Measurements from ENCODE around the gene CDH13.

Gene CDH13

DNA sequence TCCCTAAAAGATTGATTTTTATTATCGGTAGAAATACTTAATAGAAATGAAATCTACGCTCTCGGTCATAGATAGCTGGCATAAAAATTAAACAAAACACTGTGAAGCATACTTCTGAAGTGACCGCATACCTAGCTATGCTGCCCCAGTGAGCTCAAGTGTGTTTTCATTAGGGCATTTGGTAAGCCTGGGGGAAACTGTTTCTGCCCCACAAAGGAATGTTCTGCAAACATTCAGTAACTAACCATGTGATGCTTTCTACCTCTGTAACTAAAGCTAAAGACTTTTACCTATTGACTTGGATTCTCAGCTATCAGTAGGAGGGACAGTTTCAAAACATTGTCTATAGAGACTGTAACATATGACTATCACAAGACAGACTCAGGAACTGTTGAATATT, 1087.5 kb downstream of the CDH13 start:
- DNase-seq = no peak

DNA sequence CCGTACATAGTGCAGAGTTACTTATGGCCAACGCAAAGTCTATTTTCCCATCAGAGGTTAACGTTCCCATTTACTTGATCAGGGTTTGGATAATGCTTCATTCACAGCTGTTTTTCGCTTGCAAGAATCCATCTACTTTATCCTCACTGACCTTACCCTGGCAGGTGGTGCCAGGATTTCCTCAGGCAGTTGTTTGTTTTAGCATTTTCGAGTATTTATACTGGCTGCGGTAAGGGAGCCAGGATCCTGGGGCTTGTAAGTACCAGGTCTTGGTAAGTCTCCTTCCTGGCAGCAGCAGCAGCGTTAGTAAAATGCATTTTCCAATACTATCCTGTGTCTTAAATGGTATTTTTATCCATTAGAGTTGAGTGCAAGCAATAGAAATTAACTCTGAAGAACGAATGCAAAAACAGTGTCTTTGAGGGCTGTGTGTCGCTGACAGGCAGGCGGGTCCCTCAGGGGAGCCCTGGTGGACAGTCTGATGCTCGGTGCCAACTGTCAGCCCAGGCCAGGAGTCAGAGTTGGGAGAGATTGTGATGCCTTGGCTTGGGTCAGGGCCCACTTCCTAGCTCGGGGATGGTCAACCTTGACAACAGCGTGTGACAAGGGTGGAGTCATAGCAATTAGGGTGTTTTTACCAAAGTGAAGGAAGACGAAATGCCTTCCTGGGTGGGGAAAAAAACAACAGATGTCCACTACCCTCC, 1088.6 kb downstream of the CDH13 start:
- no peak for DNase-seq

DNA sequence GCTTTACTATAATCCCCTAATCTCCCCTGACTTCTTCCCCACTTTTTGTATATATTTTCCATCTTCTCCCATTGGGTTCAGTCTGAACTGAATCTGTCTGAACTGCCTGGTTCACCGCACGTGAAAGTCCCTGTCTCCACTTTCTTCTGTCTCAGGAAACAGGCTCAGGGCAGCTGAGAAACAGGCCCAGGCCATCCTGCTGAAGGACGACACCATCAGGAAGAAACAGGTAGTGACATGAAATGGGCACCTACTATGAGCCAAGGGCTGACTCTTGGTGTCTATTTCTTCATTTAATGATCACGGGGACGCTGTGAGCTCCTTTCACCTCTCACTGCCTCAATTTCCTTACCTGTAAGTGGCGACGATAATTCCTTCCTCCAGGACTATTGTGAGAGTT, 1090.5 kb downstream of the CDH13 start:
- DNase-seq = no peak

DNA sequence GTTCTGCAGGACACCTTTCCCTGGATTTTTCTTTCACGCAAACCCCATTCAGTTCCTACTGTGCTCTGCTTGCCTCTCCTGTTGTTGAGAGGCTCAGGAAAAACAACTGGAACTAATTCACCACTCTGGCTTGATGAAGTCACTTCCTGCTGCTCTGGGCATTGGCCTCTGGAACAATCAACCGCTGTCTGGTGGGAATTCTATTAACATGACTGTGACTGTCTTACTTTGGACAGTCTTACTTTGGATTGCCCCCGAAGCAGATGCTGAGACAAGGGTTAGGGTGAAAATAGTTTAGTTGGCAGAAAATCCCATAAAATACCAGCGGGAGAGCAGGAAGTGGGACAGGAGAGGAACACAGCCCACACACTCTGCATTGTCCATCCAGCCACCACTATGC, 1091.0 kb downstream of the CDH13 start:
- no peak for DNase-seq

DNA sequence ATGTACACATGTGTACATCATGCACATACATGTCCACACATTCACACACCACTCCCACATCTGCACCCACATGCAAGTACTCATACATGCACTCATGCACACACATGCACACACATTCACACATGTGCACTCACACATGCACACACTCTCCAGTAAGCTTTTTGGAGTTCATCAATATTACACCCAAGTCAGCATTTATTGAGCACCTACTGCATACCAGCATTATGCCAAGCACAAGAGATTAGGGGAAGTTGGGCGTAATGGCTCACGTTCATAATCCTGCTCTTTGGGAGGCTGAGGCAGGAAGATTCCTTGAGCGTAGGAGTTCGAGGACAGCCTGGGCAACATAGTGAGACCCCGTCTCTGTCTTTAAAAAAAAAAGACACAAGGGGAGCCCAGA, 1093.4 kb downstream of the CDH13 start:
- DNase-seq = no peak

DNA sequence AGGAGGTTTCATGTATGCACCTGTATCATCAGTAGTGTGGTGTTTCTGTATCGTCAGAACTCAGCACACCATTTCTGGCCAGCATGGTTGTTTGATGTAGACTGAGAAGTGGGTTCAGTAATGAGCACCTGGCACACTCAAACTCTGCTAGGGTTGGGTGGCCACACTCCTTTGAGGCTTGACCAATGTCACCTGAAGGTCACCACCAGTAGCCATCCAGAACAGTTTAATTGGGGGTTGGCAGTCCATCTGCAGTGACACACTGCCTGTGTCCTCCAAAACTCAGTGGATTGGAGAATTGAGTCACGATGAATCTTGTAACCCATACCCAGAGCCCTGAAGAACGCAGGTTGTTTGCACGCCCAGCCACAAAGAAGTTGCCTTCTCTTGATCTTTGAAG, 1094.2 kb downstream of the CDH13 start:
- no peak for DNase-seq

DNA sequence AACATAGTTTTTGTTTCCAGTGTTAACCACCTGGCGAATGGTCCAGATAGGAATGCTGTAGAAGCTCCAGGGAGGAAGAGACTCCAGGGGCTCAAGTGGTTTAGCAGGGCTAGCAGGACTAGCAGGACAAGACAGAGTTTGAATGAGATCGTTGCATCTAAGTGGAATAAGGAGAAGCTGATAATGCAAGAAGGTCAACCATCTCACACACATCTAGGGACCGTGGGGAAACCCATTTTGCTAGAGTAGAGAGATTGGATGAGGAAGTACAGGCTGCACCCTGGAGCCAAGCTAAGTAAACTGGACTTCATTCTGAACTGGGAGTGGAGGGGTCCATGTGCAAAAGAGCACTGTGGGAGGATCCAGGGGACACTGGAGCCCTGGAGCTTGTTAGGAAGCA, 1094.9 kb downstream of the CDH13 start:
- no peak for DNase-seq

DNA sequence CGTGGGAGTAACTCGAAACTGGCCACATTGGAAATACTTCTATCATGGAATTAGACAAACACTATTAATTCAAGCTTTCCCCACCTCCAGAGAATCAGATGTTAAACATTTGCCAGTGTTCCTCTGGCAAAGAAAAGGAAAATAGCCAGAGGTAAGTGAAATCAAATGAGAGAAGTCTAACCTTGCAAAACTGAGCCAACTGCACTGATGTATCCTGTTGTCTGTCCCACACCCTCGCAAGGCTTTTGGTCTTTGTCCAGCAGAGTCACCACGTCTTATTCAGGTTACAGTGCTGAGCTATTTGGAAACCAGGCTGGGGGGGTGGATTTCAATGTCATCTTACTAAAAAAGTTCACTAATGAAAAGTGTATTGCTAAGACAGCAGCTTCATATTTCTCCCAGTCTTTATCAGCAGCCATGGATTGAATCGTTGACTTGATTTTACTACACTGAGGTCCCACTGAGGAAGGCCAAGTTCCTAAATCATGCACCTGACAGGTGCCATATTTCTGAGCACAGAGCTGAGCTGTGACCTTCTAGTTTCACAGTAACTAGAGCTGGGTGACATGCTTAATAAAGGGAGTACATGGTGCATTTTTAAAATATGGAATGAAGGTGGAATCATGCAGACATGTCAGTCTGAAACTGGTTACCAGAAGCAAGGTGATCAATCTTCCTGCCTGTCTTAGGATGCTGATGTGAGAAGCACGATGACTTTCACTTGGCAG, 1095.9 kb downstream of the CDH13 start:
- no peak for DNase-seq

DNA sequence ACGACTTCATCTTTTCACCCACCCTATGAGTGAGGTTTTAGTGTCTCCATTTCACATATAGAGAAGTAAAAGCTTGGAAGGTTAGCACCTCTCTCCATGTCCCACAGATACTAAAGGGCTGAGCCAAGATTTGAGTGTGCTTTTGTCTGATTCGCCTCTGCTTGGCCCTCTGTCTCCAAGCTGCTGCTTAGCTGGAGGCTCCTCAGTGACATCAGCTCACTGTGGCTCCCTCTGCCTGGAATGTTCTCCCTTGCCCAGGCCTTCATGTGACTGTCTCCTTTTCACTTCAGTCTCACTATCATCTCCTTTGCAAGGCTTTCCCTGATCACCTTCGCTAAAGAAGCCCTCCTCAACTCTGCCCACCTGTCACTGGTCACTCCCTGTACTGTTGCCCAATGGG, 1096.5 kb downstream of the CDH13 start:
- DNase-seq = no peak

DNA sequence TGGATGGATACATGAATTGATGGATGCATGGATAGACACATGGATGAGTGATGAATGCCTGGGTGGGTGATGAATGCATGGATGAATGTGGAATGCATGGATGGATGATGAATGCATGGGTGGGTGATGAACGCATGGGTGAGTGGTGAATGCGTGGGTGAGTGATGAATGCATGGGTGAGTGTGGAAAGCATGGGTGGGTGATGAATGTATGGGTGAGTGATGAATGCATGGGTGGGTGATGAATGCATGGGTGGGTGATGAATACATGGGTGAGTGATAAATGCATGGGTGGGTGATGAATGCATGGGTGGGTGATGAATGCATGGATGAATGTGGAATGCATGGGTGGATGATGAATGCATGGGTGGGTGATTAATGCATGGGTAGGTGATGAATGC, 1097.1 kb downstream of the CDH13 start:
- DNase-seq = no peak

DNA sequence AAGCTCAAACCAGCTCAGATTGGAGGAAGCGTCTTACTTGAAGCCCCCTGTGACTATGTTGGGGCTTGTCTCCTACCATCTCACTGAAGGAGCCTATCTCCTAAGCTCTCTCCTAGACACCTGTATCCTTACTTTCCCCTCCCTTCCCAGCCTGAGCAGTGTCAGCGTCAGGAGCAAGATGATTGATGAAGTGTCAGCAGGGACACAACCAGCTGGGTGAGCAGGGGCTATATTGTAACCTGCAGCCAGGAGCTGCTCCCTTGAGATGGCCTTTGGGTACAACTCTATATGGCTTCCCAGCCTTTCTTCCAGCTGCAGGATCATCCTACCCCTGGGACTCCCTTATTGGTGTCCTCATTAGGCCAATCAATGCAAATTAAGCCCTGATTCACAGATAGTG, 1097.8 kb downstream of the CDH13 start:
- no peak for DNase-seq

DNA sequence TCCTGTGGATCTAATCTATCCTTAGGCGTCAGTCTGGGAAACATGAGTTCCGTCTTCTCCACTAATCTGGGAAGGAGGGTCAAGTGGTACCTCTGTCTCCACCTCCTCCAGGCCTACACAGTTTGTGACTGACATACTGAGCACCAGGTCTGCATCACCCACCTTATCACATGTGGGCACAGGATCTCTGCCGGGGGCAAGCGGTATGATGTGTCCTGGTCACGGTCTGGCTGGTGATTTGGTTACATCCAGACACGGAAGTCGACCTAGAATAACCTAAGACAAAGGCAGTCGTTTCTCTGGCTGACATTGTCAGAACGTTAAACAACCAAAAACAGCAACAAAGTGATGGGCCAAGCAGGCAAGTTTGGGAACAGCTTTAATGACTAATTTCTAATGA, 1098.5 kb downstream of the CDH13 start:
- no peak for DNase-seq

DNA sequence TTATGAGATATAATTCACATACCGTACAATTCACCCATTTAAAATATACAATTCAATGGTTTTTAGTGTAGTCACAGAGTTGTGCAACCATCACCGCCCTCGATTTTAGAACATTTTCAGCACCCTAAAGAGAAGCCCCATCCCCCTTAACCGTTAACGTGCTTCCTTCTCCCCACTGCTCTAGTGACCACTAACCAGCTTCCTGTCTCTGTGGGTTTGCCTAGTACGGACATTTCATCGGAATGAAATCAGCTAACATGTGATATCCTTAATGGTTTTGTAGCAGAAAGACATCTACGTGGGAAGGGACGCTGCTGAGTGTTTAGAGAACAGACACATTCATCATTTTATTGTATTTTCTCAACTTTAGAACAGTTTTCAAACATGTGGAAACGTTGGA, 1100.2 kb downstream of the CDH13 start:
- DNase-seq = no peak

DNA sequence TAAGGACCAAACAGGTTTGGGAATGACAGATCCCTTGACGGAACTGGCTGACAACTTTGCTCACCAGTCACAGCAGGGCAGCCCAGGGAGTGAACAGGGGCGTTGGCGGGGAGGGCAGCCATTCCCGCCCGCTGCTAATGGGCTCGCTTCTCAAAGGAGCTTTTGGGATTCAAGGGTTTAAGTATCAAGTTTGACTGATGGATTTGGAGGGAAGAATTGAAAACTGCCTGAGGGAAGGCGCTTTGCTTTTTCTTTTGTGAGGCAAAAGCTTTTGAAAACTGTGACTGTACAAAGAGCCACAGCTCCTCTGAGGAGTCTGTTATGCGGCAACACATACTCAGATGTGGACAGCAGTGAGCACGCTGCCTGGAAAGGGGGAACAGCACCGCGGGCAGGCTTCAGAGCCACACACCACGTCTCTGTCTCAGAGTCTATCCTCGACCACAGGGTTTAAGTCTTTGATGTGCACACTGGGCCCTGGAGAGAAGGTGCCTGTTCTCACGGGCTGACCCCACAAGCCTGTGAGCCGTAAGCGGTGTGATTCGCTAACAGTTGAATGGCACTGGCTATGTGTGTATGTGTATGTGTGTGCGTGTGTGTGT, 1101.1 kb downstream of the CDH13 start:
- DNase-seq = no peak

DNA sequence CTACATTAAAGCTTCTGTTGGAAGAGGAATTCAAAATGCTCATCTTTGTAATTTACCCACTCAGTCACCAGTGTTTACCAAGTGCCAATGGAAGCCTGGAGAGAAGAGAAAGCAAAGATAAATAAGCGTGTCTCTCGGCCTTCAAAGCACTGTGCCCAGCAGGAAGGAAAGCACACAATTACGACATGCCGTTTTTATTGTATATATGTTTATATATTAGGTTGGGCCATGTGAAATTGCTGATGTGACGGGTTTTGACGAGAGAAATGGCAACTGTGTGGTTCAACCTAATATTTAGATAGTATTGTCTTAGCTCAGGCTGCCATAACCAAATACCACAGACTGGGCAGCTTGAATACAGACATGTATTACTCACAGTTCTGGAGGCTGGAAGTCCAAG, 1101.7 kb downstream of the CDH13 start:
- DNase-seq = no peak

DNA sequence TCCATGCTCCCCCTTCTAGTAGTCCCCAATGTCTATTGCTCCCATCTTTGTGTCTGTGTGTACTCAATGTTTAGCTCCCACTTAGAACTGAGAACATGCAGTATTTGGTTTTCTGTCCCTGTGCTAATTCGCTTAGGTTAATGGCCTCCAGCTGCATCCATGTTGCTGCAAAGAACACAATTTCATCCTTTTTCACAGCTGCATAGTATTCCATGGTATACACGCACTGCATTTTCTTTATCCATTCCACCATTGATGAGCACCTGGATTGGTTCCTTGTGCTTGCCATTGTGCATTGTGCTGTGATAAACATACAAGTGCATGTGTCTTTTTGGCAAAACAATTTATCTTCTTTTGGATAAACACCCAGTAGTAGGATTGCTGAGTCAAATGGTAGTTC, 1104.0 kb downstream of the CDH13 start:
- no peak for DNase-seq

DNA sequence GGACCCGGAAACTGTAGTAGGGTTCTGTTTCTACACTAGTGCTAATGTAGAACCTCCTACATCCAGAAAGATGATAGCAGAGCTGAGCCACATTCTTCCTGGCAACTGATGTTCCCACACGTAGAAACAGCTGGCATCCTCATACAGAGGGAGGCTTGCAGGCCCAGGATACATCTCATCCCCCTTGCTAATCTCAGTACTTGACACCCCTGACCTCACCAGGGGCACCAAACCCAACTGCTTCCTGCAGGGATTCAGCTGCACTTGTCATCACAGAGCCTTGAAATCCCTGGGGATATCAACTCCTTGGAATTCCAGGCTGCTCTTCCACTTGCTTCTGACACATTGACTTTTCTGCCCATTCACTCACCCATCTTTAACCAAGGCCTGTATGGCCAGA, 1105.8 kb downstream of the CDH13 start:
- no peak for DNase-seq

DNA sequence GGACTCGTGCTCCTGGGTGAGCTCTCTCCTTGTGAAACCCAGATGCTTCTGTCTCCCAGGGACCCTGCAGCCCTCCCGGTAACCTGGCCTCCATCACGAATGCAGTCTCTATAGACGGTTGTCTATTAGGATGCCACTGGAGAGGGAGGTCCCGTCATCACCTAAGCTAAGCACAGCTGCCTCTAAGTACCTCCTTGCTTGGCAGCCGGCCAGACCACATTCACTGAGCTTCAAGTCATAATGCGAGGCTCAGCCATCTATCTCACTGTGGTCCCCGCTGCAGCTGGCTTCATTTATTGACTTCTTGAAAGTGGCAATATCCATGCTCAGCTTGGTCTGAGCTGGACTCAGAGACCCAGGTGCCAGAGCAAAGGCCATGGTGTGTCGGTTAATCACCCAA, 1106.5 kb downstream of the CDH13 start:
- no peak for DNase-seq

DNA sequence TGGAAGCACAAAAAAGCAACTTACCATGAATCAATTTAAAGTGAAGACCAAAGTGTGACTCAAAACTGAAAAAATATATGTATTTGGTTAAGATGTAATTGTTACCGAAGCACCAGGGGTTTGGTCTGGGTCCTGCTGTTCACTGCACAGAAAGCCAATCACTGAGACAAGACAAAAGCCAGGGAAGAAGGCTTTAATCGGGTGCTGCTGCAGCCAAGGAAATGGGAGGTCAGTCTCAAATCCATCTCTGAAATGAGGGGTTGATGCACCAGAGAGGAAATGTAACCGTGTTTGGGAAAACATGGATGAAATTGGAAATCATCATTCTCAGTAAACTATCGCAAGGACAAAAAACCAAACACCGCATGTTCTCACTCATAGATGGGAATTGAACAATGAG, 1107.4 kb downstream of the CDH13 start:
- no peak for DNase-seq

DNA sequence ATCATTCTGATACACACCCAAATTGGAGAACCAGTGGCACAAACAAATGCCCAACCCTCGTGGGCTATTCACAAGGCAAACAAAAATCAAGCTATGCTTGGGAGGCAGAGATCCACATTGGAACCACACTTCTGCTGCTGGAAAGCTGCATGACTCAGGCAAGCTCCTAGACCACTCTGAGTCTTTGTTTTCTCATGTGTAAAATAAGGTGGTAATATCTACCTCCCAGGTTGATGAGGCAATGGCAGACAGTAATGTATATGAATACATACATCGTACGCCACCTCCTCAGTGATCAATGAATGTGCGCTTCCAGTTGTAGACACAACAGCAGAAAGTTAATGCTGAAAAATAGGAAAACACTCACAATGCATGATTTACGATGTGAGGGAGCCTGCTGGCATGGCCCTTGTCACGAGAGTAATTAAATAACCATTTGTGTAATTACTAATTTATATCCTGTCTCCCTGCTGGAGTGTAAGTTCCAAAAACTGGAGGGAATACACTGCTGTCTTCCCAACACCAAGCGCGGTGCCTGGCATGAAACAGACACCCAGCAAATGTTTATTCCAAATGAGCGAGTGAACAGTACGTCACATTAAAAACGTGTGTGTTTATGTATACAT, 1111.1 kb downstream of the CDH13 start:
- DNase-seq = no peak

DNA sequence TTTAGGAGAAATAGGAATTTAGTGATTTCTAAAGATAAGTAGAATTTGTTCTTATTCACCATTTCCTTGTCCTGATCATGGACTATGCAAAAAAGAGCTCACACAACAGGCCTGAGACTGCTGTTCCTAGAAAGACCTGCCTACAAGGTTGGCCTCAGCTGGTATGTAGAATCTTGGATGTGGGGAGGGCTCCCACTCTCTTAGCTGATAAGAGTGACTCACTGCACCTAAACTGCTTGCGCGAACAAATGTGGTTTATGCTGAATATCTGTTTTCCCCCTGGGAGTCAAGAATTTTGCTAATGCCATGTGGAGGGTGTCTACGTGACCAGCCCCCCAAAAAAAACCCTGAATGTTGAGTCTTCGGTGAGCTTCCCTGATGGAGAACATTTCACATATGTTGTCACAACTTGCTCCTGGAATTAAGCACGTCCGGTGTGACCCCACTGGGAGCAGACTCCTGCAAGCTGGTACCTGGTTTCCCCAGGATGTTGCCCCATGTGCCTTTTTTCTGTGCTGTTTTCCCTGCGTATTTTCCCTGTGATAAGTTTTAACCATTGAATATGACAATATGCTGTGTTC, 1112.2 kb downstream of the CDH13 start:
- no peak for DNase-seq

DNA sequence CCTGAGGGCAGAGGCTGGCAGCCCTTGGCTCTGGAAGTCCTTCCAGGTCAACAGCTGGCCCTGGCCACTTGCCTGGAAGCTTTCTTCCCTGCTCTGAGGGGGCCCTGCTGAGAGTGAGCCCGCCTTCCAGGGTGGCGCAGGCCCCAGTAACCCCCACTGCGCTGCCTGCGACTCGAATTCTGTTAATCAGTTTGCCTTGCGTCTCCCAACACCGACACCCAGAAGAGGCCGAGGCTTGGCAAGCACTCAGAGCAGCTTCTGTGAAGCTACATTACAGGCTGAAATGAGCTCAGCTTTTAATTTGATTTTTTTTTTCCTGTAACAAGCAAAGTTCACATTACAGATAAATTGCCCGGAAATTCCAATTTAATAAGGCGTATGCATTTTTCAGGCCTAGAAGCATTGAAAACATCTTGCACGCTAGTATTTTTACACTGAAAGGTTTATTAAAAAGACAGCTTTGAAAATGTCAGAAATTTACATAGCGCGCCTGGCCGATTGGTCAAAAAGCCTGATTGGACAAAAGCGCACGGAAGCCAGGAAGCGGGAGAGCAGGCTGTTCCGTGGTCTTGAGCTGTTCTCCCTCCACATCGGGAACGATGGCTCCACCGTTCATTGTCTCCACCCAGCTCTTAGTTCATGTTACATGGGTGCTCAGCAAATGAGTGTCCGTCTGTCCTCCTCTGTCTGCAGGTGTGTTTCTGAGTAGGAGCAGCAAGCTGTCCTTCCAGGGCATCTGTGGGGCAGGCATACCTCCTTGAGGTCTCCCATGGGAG, 1115.5 kb downstream of the CDH13 start:
- DNase-seq = no peak

DNA sequence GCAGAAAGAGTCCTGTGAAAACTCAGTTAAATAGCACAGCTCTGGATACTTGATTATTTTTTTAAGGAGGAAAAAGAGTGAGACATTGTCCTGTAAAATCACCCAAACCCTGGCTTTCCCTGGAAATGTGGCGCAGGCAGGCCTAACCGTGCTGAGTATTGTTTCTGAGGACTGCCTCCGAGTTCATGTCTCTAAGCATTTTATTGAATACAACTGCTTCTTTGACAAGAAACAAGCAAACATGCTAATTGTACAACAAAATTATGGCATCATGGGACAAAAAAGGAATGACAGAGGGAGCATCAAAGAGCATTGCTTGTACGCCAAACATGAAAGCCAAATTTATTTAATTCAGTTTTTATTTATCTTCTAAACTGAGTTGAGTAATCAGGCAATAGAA, 1116.5 kb downstream of the CDH13 start:
- DNase-seq = no peak
